GM12891 (cell line): Measurements from ENCODE around the gene ZBTB46.

ENCODE experiments used
- POLR2A ChIP-seq: IDR thresholded peaks from 2 replicates; pipeline ENCODE4 v1.6.1; 2011; ENCODE audit warnings: low read depth, low read length, control low read depth
- POLR2AphosphoS5 ChIP-seq: IDR thresholded peaks from 2 replicates; pipeline ENCODE4 v1.6.1; 2011; ENCODE audit warnings: low read depth, low read length, control low read depth
- POU2F2 ChIP-seq: IDR thresholded peaks from 2 replicates; pipeline ENCODE4 v1.6.1; 2011; ENCODE audit warnings: low read depth, mild to moderate bottlenecking, control low read depth, low read length, moderate library complexity
- SPI1 ChIP-seq: IDR thresholded peaks from 2 replicates; pipeline ENCODE4 v1.6.1; 2011; ENCODE audit warnings: low read depth, low read length, control low read depth

DNA sequence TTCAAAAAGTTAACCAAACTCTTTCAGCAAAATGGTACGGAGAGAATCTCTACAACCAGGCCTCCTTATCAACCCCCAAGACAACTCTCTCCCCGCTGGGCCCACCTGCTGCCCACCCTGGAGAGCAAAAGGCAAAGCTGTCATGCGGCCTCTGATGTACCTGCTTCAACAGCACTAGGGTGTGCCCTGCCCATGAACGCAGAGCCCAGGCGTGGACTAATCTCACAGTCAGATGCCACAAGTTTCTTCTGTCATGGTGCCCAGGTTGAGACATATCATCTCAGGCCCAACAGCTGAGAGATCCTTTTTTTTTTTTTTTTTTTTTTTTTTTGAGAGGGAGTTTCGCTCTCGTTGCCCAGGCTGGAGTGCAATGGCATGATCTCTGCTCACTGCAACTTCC, 65.2 kb downstream of the ZBTB46 start:
- TF ChIP-seq POLR2A = no peak
- no peak for TF ChIP-seq POLR2AphosphoS5
- TF ChIP-seq SPI1 = no peak
- TF ChIP-seq POU2F2 = no peak
